Stimulated activated CD8-positive, alpha-beta memory T cell treated with anti-CD3 and anti-CD28 coated beads, Interleukin-12 subunit alpha, Interleukin-12 subunit beta, amount 100 ng/mL, for 4 hours (primary cell): ENCODE results near the gene ITLN1.
"Not testable (repeated sequence)": the region's sequence is repeated elsewhere in the genome, so short reads cannot be mapped to it uniquely, and the experiment has no call there.

Source experiments
- DNase-seq: peaks from one replicate; pipeline ENCODE4 v3.0.0-alpha.2; 2020; ENCODE audit warnings: low read depth

ITLN1 gene

DNA sequence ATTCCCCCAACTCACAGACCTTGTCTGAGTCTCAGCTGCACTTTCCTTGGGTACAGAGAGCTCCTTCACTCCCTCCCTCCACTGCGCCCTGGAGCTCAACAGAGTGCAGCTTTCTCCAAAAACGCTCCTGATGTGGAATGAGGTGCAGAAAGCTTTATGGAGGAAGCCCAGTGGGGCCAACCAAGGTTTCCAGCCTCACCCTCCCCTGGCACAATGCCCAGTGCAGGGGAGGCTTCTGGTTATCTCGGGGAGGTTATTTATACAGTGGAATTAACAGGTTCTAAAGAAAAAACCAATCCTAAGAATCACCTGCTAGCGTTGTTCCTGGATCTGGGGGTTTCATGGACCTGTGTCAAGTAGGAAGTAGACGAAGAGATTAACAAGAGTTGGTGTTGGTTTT, at the start of gene ITLN1:
TSS of gene ITLN1 (minus strand) at position 139 of the 400 bp plus-strand sequence. CDS start 303 bp downstream, outside the sequence.
- no peak for DNase-seq

DNA sequence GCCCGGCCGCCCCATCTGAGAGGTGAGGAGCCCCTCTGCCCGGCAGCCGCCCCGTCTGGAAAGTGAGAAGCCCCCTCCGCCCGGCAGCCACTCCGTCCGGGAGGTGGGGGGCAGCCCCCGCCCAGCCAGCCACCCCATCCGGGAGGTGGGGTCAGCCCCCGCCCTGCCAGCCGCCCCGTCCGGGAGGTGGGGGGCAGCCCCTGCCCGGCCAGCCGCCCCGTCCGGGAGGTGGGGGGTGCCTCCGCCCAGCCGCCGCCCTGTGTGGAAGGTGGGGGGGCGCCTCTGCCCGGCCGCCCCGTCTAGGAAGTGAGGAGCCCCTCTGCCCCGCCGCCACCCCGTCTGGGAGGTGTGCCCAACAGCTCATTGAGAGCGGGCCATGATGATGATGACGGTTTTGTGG, 48.3 kb upstream of the ITLN1 start:
- DNase-seq = not testable (repeated sequence)

DNA sequence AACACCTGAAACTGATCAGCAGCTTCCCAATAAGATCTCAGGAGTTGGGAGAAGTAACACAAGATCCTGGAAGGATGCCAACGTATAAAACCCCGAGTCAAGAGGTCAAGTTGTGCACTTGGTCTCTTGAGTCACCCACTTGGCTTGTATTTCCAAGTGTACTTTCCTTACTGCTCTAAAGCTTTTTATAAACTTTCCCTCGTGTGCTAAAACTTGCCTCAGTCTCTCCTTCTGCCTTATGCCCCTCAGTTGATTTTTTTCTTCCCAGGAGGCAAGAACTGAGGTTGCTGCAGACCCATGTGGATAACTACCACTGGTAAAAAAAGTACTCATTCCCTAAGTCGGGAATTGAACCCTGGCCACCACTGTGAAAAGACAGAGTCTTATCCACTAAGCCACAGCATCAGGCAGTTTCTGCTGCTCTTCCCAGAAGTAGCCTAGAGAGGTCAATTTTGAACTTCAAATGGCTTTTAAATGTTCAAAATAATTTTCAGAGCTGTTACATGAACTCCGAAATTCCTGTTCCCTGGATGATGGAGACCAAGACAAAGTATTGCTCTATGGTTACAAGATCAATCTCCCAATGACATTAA, 40.8 kb upstream of the ITLN1 start:
- DNase-seq = no peak

DNA sequence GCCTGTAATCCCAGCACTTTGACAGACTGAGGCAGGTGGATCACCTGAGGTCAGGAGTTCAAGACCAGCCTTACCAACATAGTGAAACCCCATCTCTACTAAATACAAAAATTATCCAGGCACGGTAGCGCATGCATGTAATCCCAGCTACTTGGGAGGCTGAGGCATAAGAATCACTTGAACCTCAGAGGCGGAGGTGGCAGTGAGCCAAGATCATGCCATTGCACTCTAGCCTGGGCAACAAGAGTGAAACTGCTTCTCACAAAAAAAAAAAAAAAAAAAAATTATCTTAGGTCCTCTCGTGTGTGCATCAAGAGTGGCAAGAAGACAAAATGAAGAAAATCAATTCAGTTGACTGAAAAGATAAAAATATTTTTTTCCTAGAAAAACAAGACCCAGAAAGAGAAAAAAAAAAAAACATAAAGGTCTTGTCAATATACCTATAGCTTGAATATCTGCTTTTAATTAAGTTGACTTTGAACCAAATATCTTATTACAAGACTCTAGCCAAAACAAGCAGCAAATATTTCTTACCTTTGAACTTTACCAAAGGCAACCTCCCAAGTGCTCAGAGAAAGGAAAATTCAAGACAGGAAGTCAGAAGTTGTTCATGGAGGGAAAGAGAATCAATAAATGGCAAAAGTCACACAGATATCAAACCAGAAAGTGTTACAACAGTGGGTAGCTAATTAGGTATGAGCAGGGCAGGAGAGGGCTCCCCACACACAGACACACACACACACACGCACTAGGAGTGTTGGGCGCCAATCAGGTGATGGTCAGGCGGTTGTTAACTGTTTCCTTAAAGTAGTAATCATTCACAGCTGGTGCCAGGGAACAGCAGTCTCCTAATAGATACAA, 40.0 kb upstream of the ITLN1 start:
- no peak for DNase-seq

DNA sequence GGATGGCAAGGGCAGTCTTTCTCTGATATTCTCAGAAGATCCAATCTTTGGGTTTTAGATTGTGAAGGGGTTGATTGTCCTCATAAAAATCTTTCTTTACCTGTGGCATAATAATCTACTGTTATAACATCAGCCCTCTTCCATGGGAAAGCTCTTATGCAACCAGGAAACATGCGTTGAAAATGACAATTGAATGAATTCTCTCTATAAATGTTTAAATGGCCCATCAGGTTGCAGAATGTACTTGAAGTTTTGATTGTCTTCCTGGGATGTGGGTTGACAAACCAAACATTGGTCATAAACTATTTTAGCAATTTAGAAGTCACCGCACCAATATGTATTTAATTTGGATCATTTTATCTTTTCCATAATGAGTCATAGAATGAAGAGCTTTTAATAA, 31.7 kb upstream of the ITLN1 start:
- DNase-seq = no peak

DNA sequence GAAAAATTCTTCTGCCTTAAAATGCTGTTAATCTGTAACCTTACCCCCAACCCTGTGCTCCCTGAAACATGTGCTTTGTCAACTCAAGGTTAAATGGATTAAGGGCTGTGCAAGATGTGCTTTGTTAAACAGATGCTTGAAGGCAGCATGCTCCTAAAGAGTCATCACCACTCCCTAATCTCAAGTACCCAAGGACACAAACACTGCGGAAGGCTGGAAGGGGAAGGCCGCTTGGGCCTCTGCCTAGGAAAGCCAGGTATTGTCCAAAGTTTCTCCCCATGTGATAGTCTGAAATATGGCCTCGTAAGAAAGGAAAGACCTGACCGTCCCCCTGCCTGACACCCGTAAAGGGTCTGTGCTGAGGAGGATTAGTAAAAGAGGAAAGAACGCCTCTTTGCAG, 28.2 kb upstream of the ITLN1 start:
- DNase-seq = not testable (repeated sequence)

DNA sequence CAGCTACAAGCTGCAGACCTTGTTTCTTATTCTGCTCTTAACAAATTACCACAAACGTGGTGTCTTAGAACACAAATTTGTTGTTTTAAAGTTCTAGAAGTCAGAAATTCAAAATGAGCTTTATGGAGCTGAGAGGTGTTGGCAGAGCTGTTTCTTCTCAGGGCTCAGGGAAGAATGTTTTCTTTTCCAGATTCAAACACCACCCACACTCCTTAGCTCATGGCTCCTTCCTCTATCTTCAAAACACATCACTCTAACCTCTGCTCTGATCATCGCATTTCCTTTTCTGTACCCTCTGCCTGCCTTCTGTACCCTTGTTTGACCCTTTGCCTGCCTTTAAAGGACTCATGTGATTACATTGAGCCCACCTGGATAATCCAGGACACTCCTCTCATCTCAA, 26.9 kb upstream of the ITLN1 start:
- no peak for DNase-seq

DNA sequence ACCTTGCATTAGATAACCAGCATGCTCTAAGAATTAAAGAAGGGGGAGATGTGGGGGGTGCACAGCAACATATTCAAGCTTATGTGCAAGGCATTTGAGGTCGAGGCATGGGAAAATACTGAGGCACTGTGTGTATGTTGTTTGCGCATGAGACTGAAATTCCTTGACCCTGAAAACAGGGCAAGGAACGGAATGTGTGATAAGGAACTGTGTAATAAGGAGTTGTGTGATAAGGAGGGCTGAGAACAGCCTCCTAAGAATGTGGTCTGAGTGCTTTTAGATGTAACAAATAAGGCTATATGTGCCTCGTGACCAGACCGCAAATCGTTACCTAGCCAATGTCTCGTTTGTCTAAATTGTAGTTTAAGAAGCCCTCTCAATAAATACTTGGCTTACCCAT, 26.5 kb upstream of the ITLN1 start:
- no peak for DNase-seq

DNA sequence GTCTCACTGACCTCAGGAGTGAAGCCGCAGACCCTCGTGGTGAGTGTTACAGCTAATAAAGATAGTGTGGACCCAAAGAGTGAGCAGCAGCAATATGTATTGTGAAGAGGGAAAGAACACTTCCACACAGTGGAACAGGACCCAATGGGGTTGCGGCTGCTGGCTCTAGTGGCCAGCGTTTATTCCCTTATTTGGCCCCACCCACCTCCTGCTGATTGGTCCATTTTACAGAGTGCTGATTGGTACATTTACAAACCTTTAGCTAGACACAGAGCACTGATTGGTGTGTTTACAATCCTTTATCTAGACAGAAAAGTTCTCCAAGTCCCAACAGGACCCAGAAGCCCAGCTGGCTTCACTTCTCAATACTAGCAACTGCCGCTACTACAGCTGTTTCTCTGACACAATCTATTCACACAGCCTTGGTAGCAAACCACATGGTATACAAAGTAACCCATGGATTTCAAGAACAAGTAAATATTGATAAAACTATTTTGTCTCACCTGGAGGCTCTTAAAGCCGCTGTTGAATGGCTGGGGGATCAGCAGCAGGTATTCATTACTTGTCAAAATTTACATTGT, 25.3 kb upstream of the ITLN1 start:
- no peak for DNase-seq

DNA sequence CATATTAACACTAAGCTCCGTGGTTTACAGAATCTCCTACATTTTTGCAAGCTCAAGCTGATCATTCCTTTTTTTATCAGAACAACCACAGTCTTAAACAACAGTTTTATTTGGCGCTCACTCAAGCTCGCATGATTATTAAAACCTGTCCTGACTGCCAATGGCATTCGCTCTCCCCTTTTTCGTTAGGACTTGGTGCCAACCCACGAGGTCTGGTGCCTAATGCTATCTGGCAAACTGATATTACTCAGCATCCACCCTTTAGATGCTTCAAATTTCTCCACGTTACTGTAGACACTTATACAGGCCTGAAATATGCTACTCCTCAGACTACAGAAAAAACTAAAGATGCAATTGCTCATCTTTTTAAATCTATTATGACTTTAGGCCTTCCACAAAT, 23.0 kb upstream of the ITLN1 start:
- DNase-seq = no peak

DNA sequence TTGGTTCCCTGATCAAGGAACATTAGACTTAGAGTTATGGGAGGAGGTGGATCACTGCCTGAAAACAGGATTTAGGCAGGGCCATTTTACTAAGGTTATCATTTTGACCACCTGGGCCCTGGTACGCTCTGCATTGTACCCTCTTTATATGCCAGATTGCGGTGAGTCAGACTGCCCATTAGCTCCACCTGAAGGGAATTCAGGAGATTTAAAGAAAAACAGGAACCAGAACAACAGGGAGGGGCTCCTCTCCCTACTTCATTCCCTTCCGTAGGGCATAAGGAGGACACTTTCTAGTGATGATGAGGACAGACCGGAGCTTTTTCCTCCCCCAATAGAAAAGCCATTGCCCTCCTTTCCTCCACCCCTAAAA, 20.6 kb upstream of the ITLN1 start:
- DNase-seq = no peak

DNA sequence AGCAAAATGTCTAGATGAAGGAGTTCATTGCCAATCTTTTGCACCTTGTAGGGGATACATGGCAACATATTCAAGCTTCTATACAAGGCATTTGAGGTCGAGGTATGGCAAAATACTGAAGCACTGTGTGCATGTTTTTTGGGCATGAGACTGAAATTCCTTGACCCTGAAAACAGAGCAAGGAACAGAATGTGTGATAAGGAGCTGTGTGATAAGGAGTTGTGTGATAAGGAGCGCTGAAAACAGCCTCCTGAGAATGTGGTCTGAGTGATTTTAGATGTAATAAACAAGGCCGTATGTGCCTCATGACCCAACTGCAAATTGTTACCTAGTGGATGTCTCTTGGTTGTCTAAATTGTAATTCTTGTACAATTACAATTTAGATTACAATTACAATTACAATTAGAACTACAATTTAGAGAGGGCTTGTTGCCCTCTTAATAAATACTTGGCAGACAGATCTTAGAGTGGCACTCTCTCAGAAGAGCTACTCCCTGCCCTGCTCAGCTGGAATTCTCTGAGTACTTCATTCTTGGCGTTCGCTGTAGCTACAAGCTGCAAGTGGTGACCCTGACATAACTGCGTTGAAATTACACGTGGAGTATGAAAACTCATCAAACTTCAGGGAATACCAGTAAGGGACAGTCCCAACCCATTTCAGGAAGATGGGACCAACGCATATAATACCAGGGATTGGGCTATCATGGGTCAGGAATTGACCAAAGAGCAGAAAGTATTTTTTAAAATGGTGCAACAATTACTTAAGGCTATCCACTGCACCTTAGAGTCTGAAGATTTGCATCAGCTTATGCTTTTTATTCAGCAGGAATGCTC, 20.0 kb upstream of the ITLN1 start:
- no peak for DNase-seq

DNA sequence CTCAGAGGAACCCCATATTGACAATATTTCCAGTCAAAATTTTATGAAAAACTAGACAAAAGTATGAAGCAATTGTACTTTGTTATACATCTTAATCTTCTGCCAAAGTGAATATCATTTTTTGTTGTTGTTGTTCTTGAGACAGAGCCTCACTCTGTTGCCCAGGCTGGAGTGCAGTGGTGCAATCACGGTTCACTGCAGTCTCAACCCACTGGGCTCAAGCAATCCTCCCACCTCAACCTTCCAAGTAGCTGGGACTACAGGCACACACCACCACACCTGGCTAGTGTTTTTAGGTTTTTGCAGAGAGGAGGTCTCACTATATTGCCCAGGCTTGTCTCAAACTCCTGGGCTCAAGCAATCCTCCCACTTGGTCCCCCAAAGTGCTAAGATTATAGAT, 17.3 kb upstream of the ITLN1 start:
- not testable (repeated sequence) for DNase-seq

DNA sequence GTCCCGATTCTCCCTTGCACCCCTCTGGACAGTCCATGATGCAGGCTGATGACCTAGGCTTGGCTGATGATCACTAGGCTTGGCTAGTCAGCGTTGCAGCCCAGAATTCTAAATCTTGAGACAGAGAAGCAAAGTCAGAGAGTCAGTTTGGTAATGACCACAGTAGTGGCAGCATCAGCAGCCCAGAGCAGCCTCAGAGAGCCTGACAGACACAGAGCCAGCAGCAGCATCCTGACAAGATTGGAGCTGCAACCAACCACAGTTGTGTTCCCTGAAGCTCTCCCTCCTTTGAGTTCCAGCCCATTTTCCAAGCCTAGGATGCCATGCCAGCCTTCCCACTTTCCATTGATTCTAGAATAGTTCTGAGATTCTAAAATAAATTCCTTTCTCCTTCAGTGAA, 16.8 kb upstream of the ITLN1 start:
- no peak for DNase-seq

DNA sequence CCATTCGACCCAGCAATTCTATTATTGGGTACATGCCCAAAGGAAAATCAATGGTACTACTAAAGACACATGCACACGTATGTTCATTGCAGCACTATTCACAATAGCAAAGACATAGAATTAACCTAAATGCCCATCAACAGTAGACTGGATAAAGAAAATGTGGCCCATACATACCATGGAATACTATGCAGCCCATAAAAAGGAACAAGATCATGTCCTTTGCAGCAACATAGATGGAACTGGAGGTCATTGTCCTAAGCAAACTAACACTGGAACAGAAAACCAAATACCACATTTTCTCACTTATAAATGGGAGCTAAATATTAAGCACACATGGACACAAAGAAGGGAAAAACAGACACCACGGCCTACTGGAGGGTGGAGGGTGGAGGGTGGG, 15.7 kb upstream of the ITLN1 start:
- DNase-seq = not testable (repeated sequence)

DNA sequence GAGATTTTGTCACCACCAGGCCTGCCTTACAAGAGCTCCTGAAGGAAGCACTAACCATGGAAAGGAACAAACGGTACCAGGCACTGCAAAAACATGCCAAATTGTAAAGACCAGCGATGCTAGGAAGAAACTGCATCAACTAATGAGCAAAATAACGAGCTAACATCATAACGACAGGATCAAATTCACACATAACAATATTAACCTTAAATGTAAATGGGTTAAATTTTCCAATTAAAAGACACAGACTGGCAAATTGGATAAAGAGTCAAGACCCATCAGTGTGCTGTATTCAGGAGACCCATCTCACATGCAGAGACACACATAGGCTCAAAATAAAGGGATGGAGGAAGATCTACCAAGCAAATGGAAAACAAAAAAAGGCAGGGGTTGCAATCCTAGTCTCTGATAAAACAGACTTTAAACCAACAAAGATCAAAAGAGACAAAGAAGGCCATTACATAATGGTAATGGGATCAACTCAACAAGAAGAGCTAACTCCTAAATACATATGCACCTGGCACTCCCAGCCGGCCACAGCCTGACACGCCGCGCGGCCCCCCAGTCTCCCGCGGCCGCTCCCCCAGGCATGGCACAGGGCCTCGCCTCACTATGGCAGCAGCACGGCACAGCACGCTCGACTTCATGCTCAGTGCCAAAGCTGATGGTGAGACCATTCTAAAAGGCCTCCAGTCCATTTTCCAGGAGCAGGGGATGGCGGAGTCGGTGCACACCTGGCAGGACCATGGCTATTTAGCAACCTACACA, 9.6 kb upstream of the ITLN1 start:
- not testable (repeated sequence) for DNase-seq

DNA sequence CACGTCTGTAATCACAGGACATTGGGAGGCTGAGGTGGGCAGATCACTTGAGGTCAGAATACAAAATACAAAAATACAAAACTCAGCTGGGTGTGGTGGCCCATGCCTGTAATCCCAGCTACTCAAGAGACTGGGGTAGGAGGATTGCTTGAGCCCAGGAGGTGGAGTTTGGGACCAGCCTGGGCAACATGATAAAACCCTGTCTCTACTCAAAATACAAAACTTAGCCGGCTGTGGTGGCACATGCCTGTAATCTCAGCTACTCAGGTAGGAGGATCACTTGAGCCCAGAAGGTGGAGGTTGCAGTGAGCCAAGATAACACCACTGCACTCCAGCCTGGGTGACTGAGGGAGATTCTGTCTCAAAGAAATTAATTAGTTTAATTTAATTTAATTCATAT, 6.5 kb upstream of the ITLN1 start:
- DNase-seq = no peak

DNA sequence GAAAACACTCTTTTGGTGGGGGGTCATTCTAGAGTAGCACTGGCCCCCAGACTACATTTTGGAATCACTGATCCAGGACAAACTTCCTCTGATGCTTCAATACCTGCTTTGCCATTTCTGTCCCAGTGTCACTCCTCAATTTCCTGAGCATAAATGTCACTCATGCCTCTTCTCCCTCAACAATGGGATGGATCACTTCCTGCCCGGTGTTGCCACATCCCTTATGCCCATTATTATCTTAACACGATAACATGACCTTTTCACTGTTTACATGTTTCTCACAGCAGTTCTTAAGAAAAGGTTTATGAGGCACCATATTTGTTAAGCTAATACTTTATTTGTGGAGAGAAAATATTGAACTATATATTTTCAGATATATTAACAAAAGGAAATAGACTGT, 3.9 kb upstream of the ITLN1 start:
- DNase-seq = no peak

DNA sequence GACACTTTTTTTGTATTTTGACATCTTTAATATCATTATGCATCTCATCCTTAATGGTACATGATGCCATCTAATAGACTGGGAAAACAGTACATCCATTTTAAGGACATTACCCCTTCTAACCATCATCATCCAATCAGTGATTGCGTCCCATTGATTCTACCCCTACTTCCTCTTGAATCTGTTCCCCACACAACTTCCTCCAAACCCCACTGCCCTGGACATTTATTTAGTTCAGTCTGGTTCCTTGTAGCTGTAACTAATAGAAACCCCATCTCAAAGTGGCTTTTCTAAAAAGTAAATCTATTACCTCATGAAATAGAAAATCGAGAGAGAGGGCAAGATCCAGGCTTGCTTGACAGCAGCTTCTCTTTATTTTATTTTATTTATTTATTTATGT, 2.1 kb upstream of the ITLN1 start:
- no peak for DNase-seq

DNA sequence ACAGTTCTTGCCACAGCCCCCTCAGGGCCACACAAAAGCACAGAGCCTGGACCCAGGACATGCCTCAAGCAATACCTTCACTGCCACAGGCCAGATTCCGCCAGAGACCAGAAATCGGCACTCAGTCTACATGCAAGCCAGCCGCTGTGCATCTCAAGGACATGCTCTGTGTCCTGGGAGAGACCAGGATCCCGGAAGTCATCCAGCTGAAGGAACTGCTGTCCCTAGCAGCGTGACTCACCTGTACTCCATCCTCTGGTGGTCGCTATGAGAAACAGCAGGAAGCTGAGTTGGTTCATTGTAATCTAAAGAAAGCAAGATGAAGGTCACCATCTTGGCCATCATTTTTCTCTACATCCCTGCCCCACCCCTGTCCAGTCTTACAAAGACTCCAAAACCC, 401 bp downstream of the ITLN1 start:
- no peak for DNase-seq

DNA sequence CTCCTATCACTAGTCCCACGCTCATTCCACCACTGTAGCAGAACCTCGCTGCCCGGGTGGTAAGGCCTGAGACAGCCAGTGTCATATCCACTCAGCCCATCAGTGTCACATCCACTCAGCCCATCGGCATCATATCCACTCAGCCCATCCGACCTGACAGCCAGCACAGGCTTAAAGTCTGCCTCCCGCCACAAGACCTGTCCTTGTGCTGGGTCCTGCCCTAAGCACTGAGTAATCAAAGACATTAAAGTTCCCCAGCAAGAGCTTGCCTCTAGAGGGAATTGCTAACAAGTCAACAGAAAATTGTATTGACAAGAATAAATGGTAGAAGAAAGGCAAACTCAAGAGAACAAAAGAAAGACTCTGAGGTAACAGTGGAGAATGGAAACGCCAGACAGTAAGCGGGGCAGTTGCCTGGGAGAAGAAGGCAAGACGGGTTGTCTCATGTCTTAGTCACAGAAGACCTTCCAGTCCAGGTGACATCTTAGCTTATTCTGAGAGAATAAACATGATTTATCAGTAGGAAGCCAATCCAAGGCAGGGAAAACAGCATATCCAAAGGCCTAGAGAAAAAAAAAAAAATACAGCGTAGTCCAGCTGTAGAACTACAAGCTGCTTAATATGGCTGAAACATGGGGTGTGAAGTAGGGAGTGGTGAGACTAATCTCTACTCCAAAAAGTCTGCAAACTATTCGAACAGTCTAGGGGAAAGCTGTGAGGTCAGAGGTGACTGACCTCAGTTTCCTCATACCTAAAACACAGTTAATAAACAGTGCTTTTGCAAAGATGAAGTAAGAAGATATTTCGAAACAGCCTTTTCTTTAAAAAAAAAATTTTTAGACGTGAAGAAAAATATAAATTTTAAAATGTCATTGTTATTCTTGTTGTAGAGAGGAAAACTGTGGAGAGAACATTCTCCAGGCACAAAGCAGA, 1.1 kb downstream of the ITLN1 start:
- DNase-seq = no peak
